A673 (cell line): ENCODE measurements around the gene CASQ1. TPM values are rescaled to one million over a fixed set of nuclear protein-coding genes. Genes with fewer than 3 reads are reported as not detected.

Source experiments
- BruUV-seq: library from RNA; stranded (reverse); fragments of 400-500 nt; replicated peaks from 2 replicates; lab custom pipeline; 2021; lab: Mats Ljungman, UMichigan
- CTCF ChIA-PET: fragments of 300-600 bp; sonication (Branson Sonifier 250); formaldehyde crosslinking; loops from one replicate; lab custom pipeline; 2022; ENCODE audit warnings: antibody characterized with exemption; lab: Charles Lee
- POLR2A ChIA-PET: fragments of 300-600 bp; sonication (Branson Sonifier 250); formaldehyde crosslinking; loops from one replicate; lab custom pipeline; 2022; ENCODE audit warnings: antibody characterized with exemption; ENCODE audit not compliant: low non-redundant PET; lab: Charles Lee
- DNase-seq: peaks from one replicate; pipeline ENCODE4 v3.0.0-alpha.2; 2015; ENCODE audit warnings: low spot score
- H3K27ac ChIP-seq: fragments of 200-600 bp; sonication (generic); 2 replicates; pipeline ENCODE4 v1.5.1; 2016; ENCODE audit warnings: mixed run types, low read depth, mild to moderate bottlenecking, mixed read lengths, antibody characterized with exemption, low read length; ENCODE audit not compliant: poor library complexity, severe bottlenecking
- H3K27me3 ChIP-seq: fragments of 200-600 bp; sonication (generic); replicated peaks from 2 replicates; pipeline ENCODE4 v1.6.1; 2017; ENCODE audit warnings: mixed run types, low read depth, mild to moderate bottlenecking, mixed read lengths, antibody characterized with exemption, low read length; ENCODE audit not compliant: insufficient read depth, poor library complexity
- H3K36me3 ChIP-seq: fragments of 200-600 bp; sonication (generic); 2 replicates; pipeline ENCODE4 v1.6.1; 2016; ENCODE audit warnings: mixed run types, mild to moderate bottlenecking, mixed read lengths, antibody characterized with exemption, low read length; ENCODE audit not compliant: insufficient read depth, poor library complexity, severe bottlenecking
- H3K4me1 ChIP-seq: fragments of 200-600 bp; sonication (generic); 2 replicates; pipeline ENCODE4 v1.6.1; 2017; ENCODE audit warnings: mixed run types, mild to moderate bottlenecking, mixed read lengths, antibody characterized with exemption, low read length; ENCODE audit not compliant: insufficient read depth, poor library complexity, severe bottlenecking
- H3K4me3 ChIP-seq: fragments of 200-600 bp; sonication (generic); 2 replicates; pipeline ENCODE4 v1.5.1; 2016; ENCODE audit warnings: low read depth, mixed run types, mild to moderate bottlenecking, mixed read lengths, low read length; ENCODE audit not compliant: poor library complexity, severe bottlenecking
- H3K9me3 ChIP-seq: fragments of 200-600 bp; sonication (generic); 2 replicates; pipeline ENCODE4 v1.6.1; 2016; ENCODE audit warnings: mixed run types, low read depth, mild to moderate bottlenecking, mixed read lengths, antibody characterized with exemption, low read length; ENCODE audit not compliant: poor library complexity, severe bottlenecking
- EZH2 ChIP-seq: fragments of 200-600 bp; sonication (generic); IDR thresholded peaks from 2 replicates; pipeline ENCODE4 v1.6.1; 2017; ENCODE audit warnings: borderline replicate concordance, low read depth, mild to moderate bottlenecking, mixed read lengths, antibody characterized with exemption, low read length; ENCODE audit not compliant: poor library complexity, severe bottlenecking
- intact Hi-C: fragments of 100-400 bp; cut with micrococcal nuclease; formaldehyde crosslinking; loops from one replicate; pipeline ENCODE4 v1.10.0; 2022; ENCODE audit not compliant: unreplicated experiment
- total RNA-seq: library from RNA; stranded (reverse); gene quantifications from 2 replicates; pipeline ENCODE4 v1.2.3, GENCODE V29; 2021
- TF ChIP-seq, protein P1 (sequence below): fragments of 300-800, 200-600 bp; sonication (generic); conservative IDR thresholded peaks from 2 replicates; pipeline ENCODE4 v1.5.1; 2017; ENCODE audit warnings: low read depth, mild to moderate bottlenecking, antibody characterized with exemption, low read length, moderate library complexity, mixed read lengths

CASQ1 gene
- total RNA-seq, 1 experiment from 2014 or later, result not detected

GRCh38 chr1:160209321-160210046 lies 19.1 kb downstream of the CASQ1 start:
- ChIA-PET POLR2A (no interaction called here), CTCF (no interaction called here)
- no TSS peak for BruUV-seq
- H3K27me3 ChIP-seq, result no peaks in the 10 kb centered on the region
- no peak overlapping the region for H3K4me3 ChIP-seq
- H3K27ac ChIP-seq, result peak overlapping the region; percentile 19
- H3K4me1 ChIP-seq, result peaks cover 28% of the 10 kb centered on the region
- DNase-seq, result no peak
- TF ChIP-seq EZH2, result no peak
- TF ChIP-seq, protein P1, sequence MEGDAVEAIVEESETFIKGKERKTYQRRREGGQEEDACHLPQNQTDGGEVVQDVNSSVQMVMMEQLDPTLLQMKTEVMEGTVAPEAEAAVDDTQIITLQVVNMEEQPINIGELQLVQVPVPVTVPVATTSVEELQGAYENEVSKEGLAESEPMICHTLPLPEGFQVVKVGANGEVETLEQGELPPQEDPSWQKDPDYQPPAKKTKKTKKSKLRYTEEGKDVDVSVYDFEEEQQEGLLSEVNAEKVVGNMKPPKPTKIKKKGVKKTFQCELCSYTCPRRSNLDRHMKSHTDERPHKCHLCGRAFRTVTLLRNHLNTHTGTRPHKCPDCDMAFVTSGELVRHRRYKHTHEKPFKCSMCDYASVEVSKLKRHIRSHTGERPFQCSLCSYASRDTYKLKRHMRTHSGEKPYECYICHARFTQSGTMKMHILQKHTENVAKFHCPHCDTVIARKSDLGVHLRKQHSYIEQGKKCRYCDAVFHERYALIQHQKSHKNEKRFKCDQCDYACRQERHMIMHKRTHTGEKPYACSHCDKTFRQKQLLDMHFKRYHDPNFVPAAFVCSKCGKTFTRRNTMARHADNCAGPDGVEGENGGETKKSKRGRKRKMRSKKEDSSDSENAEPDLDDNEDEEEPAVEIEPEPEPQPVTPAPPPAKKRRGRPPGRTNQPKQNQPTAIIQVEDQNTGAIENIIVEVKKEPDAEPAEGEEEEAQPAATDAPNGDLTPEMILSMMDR, result no peak
- intact Hi-C loops, result no loop called here
- no peaks in the 10 kb centered on the region for H3K9me3 ChIP-seq
- H3K36me3 ChIP-seq, result peaks cover 47% of the 10 kb centered on the region

- H3K27ac ChIP-seq, result no peak overlapping the region
- H3K9me3 ChIP-seq, result no peaks in the 10 kb centered on the region
- H3K4me1 ChIP-seq, result peaks cover 23% of the 10 kb centered on the region
- intact Hi-C loops, result no loop called here
- BruUV-seq, result no TSS peak
- TF ChIP-seq, protein P1, result no peak
- no peak for TF ChIP-seq EZH2
- no peaks in the 10 kb centered on the region for H3K27me3 ChIP-seq
- ChIA-PET CTCF (interaction anchor here (1.0 kb wide), 1 partner anchor 9 kb away, joined by 3 read pairs; no protein-coding TSS in a partner anchor), POLR2A (no interaction called here)
- no peak for DNase-seq
- peaks cover 55% of the 10 kb centered on the region for H3K36me3 ChIP-seq
- no peak overlapping the region for H3K4me3 ChIP-seq
These were observed 20.2 kb downstream of the CASQ1 start for GRCh38 chr1:160210561-160210960.

- no peaks in the 10 kb centered on the region for H3K9me3 ChIP-seq
- ChIA-PET CTCF (interaction anchor here (0.9 to 1.0 kb wide), 2 partner anchors 9 to 41 kb away, joined by 3 read pairs; no protein-coding TSS in a partner anchor), POLR2A (no interaction called here)
- no peak overlapping the region for H3K4me3 ChIP-seq
- no peak for DNase-seq
- no peak overlapping the region for H3K27ac ChIP-seq
- H3K36me3 ChIP-seq, result peaks cover 61% of the 10 kb centered on the region
- no TSS peak for BruUV-seq
- intact Hi-C loops, result no loop called here
- peaks cover 19% of the 10 kb centered on the region for H3K4me1 ChIP-seq
- no peak for TF ChIP-seq EZH2
- TF ChIP-seq, protein P1, result no peak
- no peaks in the 10 kb centered on the region for H3K27me3 ChIP-seq
These were observed 20.8 kb downstream of the CASQ1 start for GRCh38 chr1:160211046-160211790.
